HepG2 (cell line): ENCODE data around the gene BUD23. TPM values are rescaled to one million over a fixed set of nuclear protein-coding genes. Genes with fewer than 3 reads are reported as not detected.

ENCODE experiments used
- AHDC1 ChIP-seq: sonication (generic); formaldehyde crosslinking; IDR thresholded peaks from 2 replicates; pipeline ENCODE4 v1.5.1; 2020; ENCODE audit warnings: mild to moderate bottlenecking, missing genetic modification reagents, borderline replicate concordance
- GTF3A ChIP-seq: sonication (generic); formaldehyde crosslinking; conservative IDR thresholded peaks from 2 replicates; pipeline ENCODE4 v1.4.0; 2020; ENCODE audit warnings: mild to moderate bottlenecking, missing genetic modification reagents
- HDAC1 ChIP-seq: sonication (generic); formaldehyde crosslinking; IDR thresholded peaks from 2 replicates; pipeline ENCODE4 v1.5.1; 2020; ENCODE audit warnings: mild to moderate bottlenecking, missing genetic modification reagents
- HES4 ChIP-seq: sonication (generic); formaldehyde crosslinking; IDR thresholded peaks from 2 replicates; pipeline ENCODE4 v1.9.0; 2021; ENCODE audit warnings: mild to moderate bottlenecking, missing genetic modification reagents, borderline replicate concordance
- HIC2 ChIP-seq: sonication (generic); formaldehyde crosslinking; IDR thresholded peaks from 2 replicates; pipeline ENCODE4 v1.9.0; 2022; ENCODE audit warnings: low read depth, missing genetic modification reagents
- HOMEZ ChIP-seq: IDR thresholded peaks from 2 replicates; pipeline ENCODE4 v1.6.1; 2016; ENCODE audit warnings: low read depth
- MAFG ChIP-seq: sonication (generic); formaldehyde crosslinking; IDR thresholded peaks from 2 replicates; pipeline ENCODE4 v1.5.1; 2020; ENCODE audit warnings: mild to moderate bottlenecking, missing genetic modification reagents
- MIXL1 ChIP-seq: IDR thresholded peaks from 2 replicates; pipeline ENCODE4 v1.6.1; 2016
- NFE2L2 ChIP-seq: fragments of 150-350 bp; IDR thresholded peaks from 2 replicates; pipeline ENCODE4 v1.6.1; 2014; ENCODE audit warnings: low read length
- SIN3B ChIP-seq: fragments of 150-350 bp; IDR thresholded peaks from 2 replicates; pipeline ENCODE4 v1.6.1; 2014; ENCODE audit warnings: low read length
- WIZ ChIP-seq: sonication (generic); formaldehyde crosslinking; IDR thresholded peaks from 2 replicates; pipeline ENCODE4 v1.5.1; 2020; ENCODE audit warnings: mild to moderate bottlenecking, missing genetic modification reagents
- ZNF331 ChIP-seq: sonication (generic); formaldehyde crosslinking; IDR thresholded peaks from 2 replicates; pipeline ENCODE4 v1.4.0; 2020; ENCODE audit warnings: missing genetic modification reagents
- ZNF34 ChIP-seq: sonication (generic); formaldehyde crosslinking; IDR thresholded peaks from 2 replicates; pipeline ENCODE4 v1.4.0; 2020; ENCODE audit warnings: mild to moderate bottlenecking, missing genetic modification reagents, borderline replicate concordance
- ZNF367 ChIP-seq: sonication (generic); formaldehyde crosslinking; IDR thresholded peaks from 2 replicates; pipeline ENCODE4 v1.4.0; 2020; ENCODE audit warnings: missing genetic modification reagents, borderline replicate concordance
- ZNF382 ChIP-seq: sonication (generic); formaldehyde crosslinking; IDR thresholded peaks from 2 replicates; pipeline ENCODE4 v1.5.0; 2020; ENCODE audit warnings: missing genetic modification reagents, mild to moderate bottlenecking, borderline replicate concordance
- ZNF431 ChIP-seq: sonication (generic); formaldehyde crosslinking; IDR thresholded peaks from 2 replicates; pipeline ENCODE4 v1.9.0; 2022; ENCODE audit warnings: missing genetic modification reagents, low read depth, mild to moderate bottlenecking, borderline replicate concordance
- ZNF557 ChIP-seq: sonication (generic); formaldehyde crosslinking; IDR thresholded peaks from 2 replicates; pipeline ENCODE4 v1.4.0; 2020; ENCODE audit warnings: missing genetic modification reagents
- ZNF562 ChIP-seq: sonication (generic); formaldehyde crosslinking; IDR thresholded peaks from 2 replicates; pipeline ENCODE4 v1.8.0; 2022; ENCODE audit warnings: missing genetic modification reagents, borderline replicate concordance
- ZNF747 ChIP-seq: sonication (generic); formaldehyde crosslinking; IDR thresholded peaks from 2 replicates; pipeline ENCODE4 v1.8.1; 2023; ENCODE audit warnings: missing genetic modification reagents, mild to moderate bottlenecking, borderline replicate concordance
- ZNF891 ChIP-seq: sonication (generic); formaldehyde crosslinking; IDR thresholded peaks from 2 replicates; pipeline ENCODE4 v1.5.0; 2020; ENCODE audit warnings: mild to moderate bottlenecking, missing genetic modification reagents
- polyA plus RNA-seq, 8 experiments: library from polyadenylated mRNA; depleted of rRNA in 3 of 8; stranded (reverse) in 7 of 8; unstranded in 1 of 8; fragments of >200 nt; fragmentation: Illumina TruSeq in 4 of 8; extraction: Trizol in 4 of 8; gene quantifications; 2 replicates each; pipeline versions ENCODE4 v1.2.1 to v1.2.3, GENCODE V29; 2011 to 2016; ENCODE audit warnings: low read depth in 4 of 8, missing spikeins in 1 of 8, mixed read lengths in 1 of 8; ENCODE audit not compliant: insufficient read depth in 1 of 8
- total RNA-seq, 5 experiments: library from RNA; depleted of rRNA; stranded (reverse); fragments of >200 nt; fragmentation: Illumina TruSeq; extraction: Trizol; gene quantifications; 2 replicates each; pipeline ENCODE4 v1.2.3, GENCODE V29; 2016; ENCODE audit warnings: low read depth in 1 of 5
- TF ChIP-seq, protein P1 (sequence below): sonication (generic); formaldehyde crosslinking; IDR thresholded peaks from 2 replicates; pipeline ENCODE4 v1.8.0; 2022; ENCODE audit warnings: missing genetic modification reagents, low read depth, mild to moderate bottlenecking, borderline replicate concordance

Gene BUD23
- total and polyA plus RNA-seq, 2 of the 13 experiments (the other 11 are each of a cell fraction or from before 2014, with no cell fraction given), result 47.5 to 54.5 TPM

GRCh38 chr7:73738612-73739386, 55.4 kb downstream of the BUD23 start, which contains the start of gene ABHD11 (continued):
- TF ChIP-seq AHDC1 (CRISPR knock-in tag) (0 out of 2 replicates have a peak, but pooled peaks have one; percentile 25), ZNF891 (CRISPR knock-in tag) (peak; percentile 82; the same call in 1 of the 2 replicates), HES4 (CRISPR knock-in tag) (no peak), GTF3A (peak; percentile 50; the same call in 1 of the 2 replicates), MIXL1 (CRISPR knock-in tag) (peak; percentile 63), ZNF331 (CRISPR knock-in tag) (peak; percentile 56), ZNF34 (CRISPR knock-in tag) (no peak), ZNF431 (CRISPR knock-in tag) (no peak; the same call in none of the 2 replicates), WIZ (no peak), ZNF382 (no peak), HOMEZ (CRISPR knock-in tag) (no peak), ZNF367 (CRISPR knock-in tag) (no peak; the same call in 1 of the 2 replicates), HIC2 (CRISPR knock-in tag) (peak; percentile 95), SIN3B (no peak), HDAC1 (CRISPR knock-in tag) (peak; percentile 87), ZNF562 (CRISPR knock-in tag) (no peak), NFE2L2 (no peak), ZNF557 (CRISPR knock-in tag) (0 out of 2 replicates have a peak, but pooled peaks have one; percentile 64), MAFG (no peak), ZNF747 (CRISPR knock-in tag) (no peak; the same call in 1 of the 2 replicates)
- TF ChIP-seq, protein P1, sequence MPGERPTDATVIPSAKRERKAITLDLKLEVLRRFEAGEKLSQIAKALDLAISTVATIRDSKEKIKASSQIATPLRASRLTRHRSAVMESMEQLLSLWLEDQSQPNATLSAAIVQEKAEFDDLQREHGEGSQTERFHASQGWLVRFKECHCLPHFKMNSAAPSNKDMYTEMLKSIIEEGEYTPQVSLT, result no peak; the same call in 1 of the 2 replicates
